ENCODE measurements around the gene CD53. TPM values are rescaled to one million over a fixed set of nuclear protein-coding genes. Genes with fewer than 3 reads are reported as not detected.

CD53 gene
- total RNA-seq, 1 experiment from 2014 or later = 0.96 TPM

DNA sequence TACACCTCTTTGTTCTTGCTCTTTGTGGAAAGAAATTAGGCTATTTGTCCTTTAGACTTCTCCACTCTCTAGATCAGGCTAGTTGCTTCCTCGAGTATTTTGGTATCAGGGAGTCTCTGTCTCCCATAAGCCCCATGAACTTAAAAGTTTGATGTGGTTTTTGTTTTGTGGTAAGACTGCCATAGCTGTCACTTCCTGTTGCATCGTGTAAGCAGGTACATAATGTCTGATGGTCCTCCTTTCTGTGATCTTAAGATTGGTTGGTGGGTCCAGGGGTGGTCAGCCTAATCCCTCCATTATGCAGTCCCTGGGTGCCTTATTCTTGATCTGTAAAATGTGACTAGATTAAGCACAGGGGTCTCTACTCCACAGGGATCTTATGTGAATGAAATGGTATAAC, 23.1 kb downstream of the CD53 start:
- no peak for DNase-seq (ENCODE audit: low read depth, low spot score)
- no peaks in the 10 kb centered on the region for H3K4me1 ChIP-seq (ENCODE audit: control insufficient read depth in 1 of 2, insufficient read depth in 2 of 2, low read length in 2 of 2)
- no peak for TF ChIP-seq JUND (IDR thresholded peaks at IDR 0.05)
- TF ChIP-seq CBX3 (IDR thresholded peaks at IDR 0.05; ENCODE audit: low read depth) = no peak
- TF ChIP-seq SIN3A (IDR thresholded peaks at IDR 0.05; ENCODE audit: low read depth) = no peak
- TF ChIP-seq EZH2 (IDR thresholded peaks at IDR 0.05) = no peak
- TF ChIP-seq ZNF274 (IDR thresholded peaks at IDR 0.05; ENCODE audit: low read depth, low read length) = no peak
- TF ChIP-seq, protein P1, sequence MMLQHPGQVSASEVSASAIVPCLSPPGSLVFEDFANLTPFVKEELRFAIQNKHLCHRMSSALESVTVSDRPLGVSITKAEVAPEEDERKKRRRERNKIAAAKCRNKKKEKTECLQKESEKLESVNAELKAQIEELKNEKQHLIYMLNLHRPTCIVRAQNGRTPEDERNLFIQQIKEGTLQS (IDR thresholded peaks at IDR 0.05) = no peak
- no peak for TF ChIP-seq ELF1 (IDR thresholded peaks at IDR 0.05; ENCODE audit: borderline replicate concordance, low read depth)
- TF ChIP-seq CEBPB (IDR thresholded peaks at IDR 0.05; ENCODE audit: low read depth) = no peak
- TF ChIP-seq, protein P2, sequence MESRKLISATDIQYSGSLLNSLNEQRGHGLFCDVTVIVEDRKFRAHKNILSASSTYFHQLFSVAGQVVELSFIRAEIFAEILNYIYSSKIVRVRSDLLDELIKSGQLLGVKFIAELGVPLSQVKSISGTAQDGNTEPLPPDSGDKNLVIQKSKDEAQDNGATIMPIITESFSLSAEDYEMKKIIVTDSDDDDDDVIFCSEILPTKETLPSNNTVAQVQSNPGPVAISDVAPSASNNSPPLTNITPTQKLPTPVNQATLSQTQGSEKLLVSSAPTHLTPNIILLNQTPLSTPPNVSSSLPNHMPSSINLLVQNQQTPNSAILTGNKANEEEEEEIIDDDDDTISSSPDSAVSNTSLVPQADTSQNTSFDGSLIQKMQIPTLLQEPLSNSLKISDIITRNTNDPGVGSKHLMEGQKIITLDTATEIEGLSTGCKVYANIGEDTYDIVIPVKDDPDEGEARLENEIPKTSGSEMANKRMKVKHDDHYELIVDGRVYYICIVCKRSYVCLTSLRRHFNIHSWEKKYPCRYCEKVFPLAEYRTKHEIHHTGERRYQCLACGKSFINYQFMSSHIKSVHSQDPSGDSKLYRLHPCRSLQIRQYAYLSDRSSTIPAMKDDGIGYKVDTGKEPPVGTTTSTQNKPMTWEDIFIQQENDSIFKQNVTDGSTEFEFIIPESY (IDR thresholded peaks at IDR 0.05; ENCODE audit: extremely low read depth, insufficient replicate concordance, low read length) = no peak
- TF ChIP-seq RAD21 (IDR thresholded peaks at IDR 0.05; ENCODE audit: low read depth) = no peak
- no peak for TF ChIP-seq SRF (IDR thresholded peaks at IDR 0.05; ENCODE audit: low read depth)
- no peak for TF ChIP-seq POLR2A (IDR thresholded peaks at IDR 0.05; ENCODE audit: borderline replicate concordance, extremely low read depth, insufficient read depth, insufficient read length)
- TF ChIP-seq, protein P3, sequence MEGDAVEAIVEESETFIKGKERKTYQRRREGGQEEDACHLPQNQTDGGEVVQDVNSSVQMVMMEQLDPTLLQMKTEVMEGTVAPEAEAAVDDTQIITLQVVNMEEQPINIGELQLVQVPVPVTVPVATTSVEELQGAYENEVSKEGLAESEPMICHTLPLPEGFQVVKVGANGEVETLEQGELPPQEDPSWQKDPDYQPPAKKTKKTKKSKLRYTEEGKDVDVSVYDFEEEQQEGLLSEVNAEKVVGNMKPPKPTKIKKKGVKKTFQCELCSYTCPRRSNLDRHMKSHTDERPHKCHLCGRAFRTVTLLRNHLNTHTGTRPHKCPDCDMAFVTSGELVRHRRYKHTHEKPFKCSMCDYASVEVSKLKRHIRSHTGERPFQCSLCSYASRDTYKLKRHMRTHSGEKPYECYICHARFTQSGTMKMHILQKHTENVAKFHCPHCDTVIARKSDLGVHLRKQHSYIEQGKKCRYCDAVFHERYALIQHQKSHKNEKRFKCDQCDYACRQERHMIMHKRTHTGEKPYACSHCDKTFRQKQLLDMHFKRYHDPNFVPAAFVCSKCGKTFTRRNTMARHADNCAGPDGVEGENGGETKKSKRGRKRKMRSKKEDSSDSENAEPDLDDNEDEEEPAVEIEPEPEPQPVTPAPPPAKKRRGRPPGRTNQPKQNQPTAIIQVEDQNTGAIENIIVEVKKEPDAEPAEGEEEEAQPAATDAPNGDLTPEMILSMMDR (IDR thresholded peaks at IDR 0.05 in 2 of 3, conservative IDR thresholded peaks at IDR 0.05 in 1 of 3; ENCODE audit: borderline replicate concordance in 1 of 3, insufficient read depth in 1 of 3, low read depth in 2 of 3, low read length in 2 of 3) = no peak
- TF ChIP-seq, protein P4, sequence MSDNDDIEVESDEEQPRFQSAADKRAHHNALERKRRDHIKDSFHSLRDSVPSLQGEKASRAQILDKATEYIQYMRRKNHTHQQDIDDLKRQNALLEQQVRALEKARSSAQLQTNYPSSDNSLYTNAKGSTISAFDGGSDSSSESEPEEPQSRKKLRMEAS (IDR thresholded peaks at IDR 0.05) = no peak
- TF ChIP-seq POLR2AphosphoS5 (IDR thresholded peaks at IDR 0.05; ENCODE audit: low read depth, low read length) = no peak
- TF ChIP-seq TCF7L2 (IDR thresholded peaks at IDR 0.05; ENCODE audit: borderline replicate concordance, extremely low read depth, insufficient read depth, insufficient read length) = no peak
- no peak for TF ChIP-seq FOSL1 (IDR thresholded peaks at IDR 0.05; ENCODE audit: low read depth)
- no peak for TF ChIP-seq EZH2phosphoT487 (IDR thresholded peaks at IDR 0.05; ENCODE audit: borderline replicate concordance)
- no peak for TF ChIP-seq SP1 (IDR thresholded peaks at IDR 0.05; ENCODE audit: low read depth)
- TF ChIP-seq, protein P5, sequence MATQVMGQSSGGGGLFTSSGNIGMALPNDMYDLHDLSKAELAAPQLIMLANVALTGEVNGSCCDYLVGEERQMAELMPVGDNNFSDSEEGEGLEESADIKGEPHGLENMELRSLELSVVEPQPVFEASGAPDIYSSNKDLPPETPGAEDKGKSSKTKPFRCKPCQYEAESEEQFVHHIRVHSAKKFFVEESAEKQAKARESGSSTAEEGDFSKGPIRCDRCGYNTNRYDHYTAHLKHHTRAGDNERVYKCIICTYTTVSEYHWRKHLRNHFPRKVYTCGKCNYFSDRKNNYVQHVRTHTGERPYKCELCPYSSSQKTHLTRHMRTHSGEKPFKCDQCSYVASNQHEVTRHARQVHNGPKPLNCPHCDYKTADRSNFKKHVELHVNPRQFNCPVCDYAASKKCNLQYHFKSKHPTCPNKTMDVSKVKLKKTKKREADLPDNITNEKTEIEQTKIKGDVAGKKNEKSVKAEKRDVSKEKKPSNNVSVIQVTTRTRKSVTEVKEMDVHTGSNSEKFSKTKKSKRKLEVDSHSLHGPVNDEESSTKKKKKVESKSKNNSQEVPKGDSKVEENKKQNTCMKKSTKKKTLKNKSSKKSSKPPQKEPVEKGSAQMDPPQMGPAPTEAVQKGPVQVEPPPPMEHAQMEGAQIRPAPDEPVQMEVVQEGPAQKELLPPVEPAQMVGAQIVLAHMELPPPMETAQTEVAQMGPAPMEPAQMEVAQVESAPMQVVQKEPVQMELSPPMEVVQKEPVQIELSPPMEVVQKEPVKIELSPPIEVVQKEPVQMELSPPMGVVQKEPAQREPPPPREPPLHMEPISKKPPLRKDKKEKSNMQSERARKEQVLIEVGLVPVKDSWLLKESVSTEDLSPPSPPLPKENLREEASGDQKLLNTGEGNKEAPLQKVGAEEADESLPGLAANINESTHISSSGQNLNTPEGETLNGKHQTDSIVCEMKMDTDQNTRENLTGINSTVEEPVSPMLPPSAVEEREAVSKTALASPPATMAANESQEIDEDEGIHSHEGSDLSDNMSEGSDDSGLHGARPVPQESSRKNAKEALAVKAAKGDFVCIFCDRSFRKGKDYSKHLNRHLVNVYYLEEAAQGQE (IDR thresholded peaks at IDR 0.05; ENCODE audit: low read depth) = no peak
- no peak overlapping the region for H3K4me3 ChIP-seq (replicated peaks in 1 of 2; ENCODE audit: low read depth in 1 of 2, low read length in 2 of 2)
- H2AFZ ChIP-seq (ENCODE audit: low read depth, low read length, poor library complexity, severe bottlenecking) = no peak overlapping the region
- H3K27me3 ChIP-seq (ENCODE audit: insufficient read depth, low read length) = peaks cover 34% of the 10 kb centered on the region
- H3K27ac ChIP-seq (ENCODE audit: low read depth, low read length) = no peak overlapping the region
- no TSS peak for BruUV-seq (replicated peaks)
- no peaks in the 10 kb centered on the region for H4K20me1 ChIP-seq (ENCODE audit: insufficient read depth)
- H3K79me2 ChIP-seq (ENCODE audit: insufficient read depth, low read length) = no peaks in the 10 kb centered on the region
- no peaks in the 10 kb centered on the region for H3K9me3 ChIP-seq (ENCODE audit: control insufficient read depth in 1 of 2, insufficient read depth in 1 of 2, low read depth in 1 of 2, low read length in 2 of 2)
- no peaks in the 10 kb centered on the region for H3K36me3 ChIP-seq (ENCODE audit: control insufficient read depth in 1 of 2, insufficient read depth in 2 of 2, low read length in 2 of 2)
- ATAC-seq = no peak
- no peaks in the 10 kb centered on the region for H3K9me2 ChIP-seq (ENCODE audit: insufficient read depth)
- no peak overlapping the region for H3K4me2 ChIP-seq (ENCODE audit: low read length)
- ChIA-PET CTCF (no interaction called here), RAD21 (ENCODE audit: low non-redundant PET in 1 of 2, low total read pairs in 2 of 2, uncharacterized antibody in 2 of 2, unreplicated experiment in 2 of 2) (no interaction called here), POLR2A (no interaction called here)
- H3K9ac ChIP-seq (ENCODE audit: low read length) = no peak overlapping the region
- intact Hi-C loops (cut with micrococcal nuclease) = no loop called here

Data from HCT116 (cell line).